ENCODE data around the gene STIM1. TPM values are rescaled to one million over a fixed set of nuclear protein-coding genes. Genes with fewer than 3 reads are reported as not detected.

STIM1 gene
- total RNA-seq, 2 donors from 2014 or later, result 64.7 to 65.4 TPM

Other genes with a start within 250 kb of the STIM1 start
- gene ART5, start 213.7 kb upstream of the STIM1 start, total RNA-seq, result not detected
- gene ART1, start 210.5 kb upstream of the STIM1 start, total RNA-seq, result not detected
- gene CHRNA10, start 184.3 kb upstream of the STIM1 start, total RNA-seq, result under 1 TPM; 0.70 to 0.81 TPM
- 10 to 100 TPM; 47.9 to 55.9 TPM for gene NUP98, start 58.1 kb upstream of the STIM1 start, total RNA-seq
- 10 to 100 TPM; 21.3 to 26.8 TPM for gene PGAP2, start 47.1 kb upstream of the STIM1 start, total RNA-seq
- 10 to 100 TPM; 65.7 to 71.8 TPM for gene RHOG, start 14.7 kb upstream of the STIM1 start, total RNA-seq
- 10 to 100 TPM; 25.2 to 35.7 TPM for gene RRM1, start 239.1 kb downstream of the STIM1 start, total RNA-seq

All from left colon (tissue), 2 donors.